ENCODE measurements around the gene NTNG1. TPM values are rescaled to one million over a fixed set of nuclear protein-coding genes. Genes with fewer than 3 reads are reported as not detected.

Gene NTNG1
- total RNA-seq, 3 donors from 2014 or later (not counting 1 experiment from before 2014, with no cell fraction given): 0.58 TPM; not detected in 2

DNA sequence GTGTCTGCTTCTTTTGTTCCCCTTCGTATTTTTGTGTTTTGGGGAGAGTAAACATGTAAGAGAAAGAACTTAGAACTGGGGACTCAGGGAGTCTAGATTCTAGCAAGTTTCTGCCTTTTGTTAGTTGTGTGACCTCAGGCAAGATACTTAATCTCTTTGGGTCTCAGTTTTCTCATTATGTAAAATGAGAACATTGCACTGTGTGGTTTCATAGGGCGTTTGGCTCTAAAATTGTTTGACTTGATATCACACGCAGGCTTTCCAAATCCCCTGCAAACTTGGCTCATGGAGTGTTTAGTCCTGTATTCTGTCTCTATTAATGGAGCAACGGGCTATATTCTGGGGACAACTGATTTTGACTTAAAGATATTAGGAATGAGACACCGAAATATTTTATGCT, 57.7 kb downstream of the NTNG1 start:
- Histone ChIP-seq H3K9me3 (ENCODE audit: control insufficient read depth, insufficient read depth, low read length) (no peaks in the 10 kb centered on the region), H3K27me3 (ENCODE audit: control insufficient read depth, insufficient read depth, low read length) (no peaks in the 10 kb centered on the region), H3K36me3 (ENCODE audit: control insufficient read depth, insufficient read depth, low read length) (no peaks in the 10 kb centered on the region), H3K27ac (ENCODE audit: low read length) (no peak overlapping the region), H3K4me1 (ENCODE audit: control insufficient read depth, insufficient read depth, low read length) (no peaks in the 10 kb centered on the region), H3K4me3 (ENCODE audit: low read length) (no peak overlapping the region)
- Mint-ChIP-seq H3K4me3 (no peak overlapping the region), H3K9me3 (peaks cover 0 to 5% of the 10 kb centered on the region in 2 donors), H3K27me3 (ENCODE audit: low read depth in 2 of 2) (no peaks in the 10 kb centered on the region), H3K36me3 (no peaks in the 10 kb centered on the region), H3K27ac (no peak overlapping the region), H3K4me1 (no peaks in the 10 kb centered on the region)
- TF ChIP-seq, protein P1, sequence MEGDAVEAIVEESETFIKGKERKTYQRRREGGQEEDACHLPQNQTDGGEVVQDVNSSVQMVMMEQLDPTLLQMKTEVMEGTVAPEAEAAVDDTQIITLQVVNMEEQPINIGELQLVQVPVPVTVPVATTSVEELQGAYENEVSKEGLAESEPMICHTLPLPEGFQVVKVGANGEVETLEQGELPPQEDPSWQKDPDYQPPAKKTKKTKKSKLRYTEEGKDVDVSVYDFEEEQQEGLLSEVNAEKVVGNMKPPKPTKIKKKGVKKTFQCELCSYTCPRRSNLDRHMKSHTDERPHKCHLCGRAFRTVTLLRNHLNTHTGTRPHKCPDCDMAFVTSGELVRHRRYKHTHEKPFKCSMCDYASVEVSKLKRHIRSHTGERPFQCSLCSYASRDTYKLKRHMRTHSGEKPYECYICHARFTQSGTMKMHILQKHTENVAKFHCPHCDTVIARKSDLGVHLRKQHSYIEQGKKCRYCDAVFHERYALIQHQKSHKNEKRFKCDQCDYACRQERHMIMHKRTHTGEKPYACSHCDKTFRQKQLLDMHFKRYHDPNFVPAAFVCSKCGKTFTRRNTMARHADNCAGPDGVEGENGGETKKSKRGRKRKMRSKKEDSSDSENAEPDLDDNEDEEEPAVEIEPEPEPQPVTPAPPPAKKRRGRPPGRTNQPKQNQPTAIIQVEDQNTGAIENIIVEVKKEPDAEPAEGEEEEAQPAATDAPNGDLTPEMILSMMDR (IDR thresholded peaks at IDR 0.05): no peak
- WGBS (ENCODE audit: insufficient coverage): 91% methylated on average over 4 of the region's 5 CpGs
- intact Hi-C loops (cut with micrococcal nuclease): no loop called here
- no peak for ATAC-seq
- DNase-seq: no peak

DNA sequence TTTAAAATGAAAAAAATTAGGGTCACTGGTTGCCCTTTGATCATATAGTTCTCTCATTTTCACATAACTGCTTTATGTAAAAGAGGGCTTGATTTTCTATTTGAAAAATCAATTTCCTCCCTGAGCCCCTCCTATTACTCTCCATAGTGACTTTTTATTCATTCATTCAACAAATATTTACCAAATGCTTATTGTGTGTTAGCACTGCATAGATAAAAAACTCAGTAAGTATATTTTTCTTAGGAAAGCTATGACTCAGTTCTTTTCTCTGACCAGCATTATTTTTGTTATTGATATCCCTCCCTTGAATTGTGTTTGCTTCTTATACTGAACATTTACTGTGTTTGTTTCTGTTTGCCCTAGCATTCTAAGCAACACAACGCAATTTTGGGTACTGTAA, 59.8 kb downstream of the NTNG1 start:
- H3K9me3 ChIP-seq (ENCODE audit: control insufficient read depth, insufficient read depth, low read length): no peaks in the 10 kb centered on the region
- no peak for ATAC-seq
- H3K4me3 ChIP-seq (ENCODE audit: low read length): no peak overlapping the region
- no peaks in the 10 kb centered on the region for H3K27me3 Mint-ChIP-seq (ENCODE audit: low read depth in 2 of 2)
- H3K36me3 Mint-ChIP-seq: no peaks in the 10 kb centered on the region
- H3K27me3 ChIP-seq (ENCODE audit: control insufficient read depth, insufficient read depth, low read length): no peaks in the 10 kb centered on the region
- H3K4me1 ChIP-seq (ENCODE audit: control insufficient read depth, insufficient read depth, low read length): no peaks in the 10 kb centered on the region
- no peak overlapping the region for H3K4me3 Mint-ChIP-seq
- no CpG with 5 or more reads among the region's 1 CpG for WGBS (ENCODE audit: insufficient coverage)
- DNase-seq: no peak
- intact Hi-C loops (cut with micrococcal nuclease): no loop called here
- H3K36me3 ChIP-seq (ENCODE audit: control insufficient read depth, insufficient read depth, low read length): no peaks in the 10 kb centered on the region
- no peaks in the 10 kb centered on the region for H3K4me1 Mint-ChIP-seq
- peaks cover 0 to 5% of the 10 kb centered on the region in 2 donors for H3K9me3 Mint-ChIP-seq
- TF ChIP-seq, protein P1 (IDR thresholded peaks at IDR 0.05): no peak
- H3K27ac Mint-ChIP-seq: no peak overlapping the region
- no peak overlapping the region for H3K27ac ChIP-seq (ENCODE audit: low read length)

DNA sequence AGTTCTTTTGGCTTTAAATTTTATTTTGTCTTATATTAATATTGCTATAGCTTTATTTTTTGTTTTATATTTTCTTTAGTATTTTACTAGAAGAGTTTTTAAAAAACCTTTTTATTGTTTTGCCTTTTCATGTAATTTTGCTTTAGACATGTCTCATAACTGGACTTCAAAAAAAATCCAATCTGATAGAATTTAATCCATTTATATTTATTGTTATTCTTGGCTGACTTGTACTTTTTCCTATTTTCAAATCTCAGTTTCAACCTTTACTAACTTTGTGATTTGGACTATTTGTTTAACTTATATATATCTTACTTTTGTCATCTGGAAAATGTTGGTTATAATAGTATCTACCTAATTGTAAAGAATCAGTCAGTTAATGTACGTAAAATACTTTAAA, 61.2 kb downstream of the NTNG1 start:
- ATAC-seq (no peak), DNase-seq (no peak)
- Histone ChIP-seq H3K36me3 (ENCODE audit: control insufficient read depth, insufficient read depth, low read length) (no peaks in the 10 kb centered on the region), H3K4me1 (ENCODE audit: control insufficient read depth, insufficient read depth, low read length) (no peaks in the 10 kb centered on the region), H3K27ac (ENCODE audit: low read length) (no peak overlapping the region), H3K4me3 (ENCODE audit: low read length) (no peak overlapping the region), H3K27me3 (ENCODE audit: control insufficient read depth, insufficient read depth, low read length) (no peaks in the 10 kb centered on the region), H3K9me3 (ENCODE audit: control insufficient read depth, insufficient read depth, low read length) (no peaks in the 10 kb centered on the region)
- H3K9me3 Mint-ChIP-seq: peaks cover 3 to 8% of the 10 kb centered on the region in 2 donors
- no peaks in the 10 kb centered on the region for H3K4me1 Mint-ChIP-seq
- no CpG with 5 or more reads among the region's 1 CpG for WGBS (ENCODE audit: insufficient coverage)
- H3K36me3 Mint-ChIP-seq: no peaks in the 10 kb centered on the region
- no peak overlapping the region for H3K4me3 Mint-ChIP-seq
- H3K27ac Mint-ChIP-seq: no peak overlapping the region
- no peaks in the 10 kb centered on the region for H3K27me3 Mint-ChIP-seq (ENCODE audit: low read depth in 2 of 2)
- intact Hi-C loops (cut with micrococcal nuclease): no loop called here
- TF ChIP-seq, protein P1 (IDR thresholded peaks at IDR 0.05): no peak

DNA sequence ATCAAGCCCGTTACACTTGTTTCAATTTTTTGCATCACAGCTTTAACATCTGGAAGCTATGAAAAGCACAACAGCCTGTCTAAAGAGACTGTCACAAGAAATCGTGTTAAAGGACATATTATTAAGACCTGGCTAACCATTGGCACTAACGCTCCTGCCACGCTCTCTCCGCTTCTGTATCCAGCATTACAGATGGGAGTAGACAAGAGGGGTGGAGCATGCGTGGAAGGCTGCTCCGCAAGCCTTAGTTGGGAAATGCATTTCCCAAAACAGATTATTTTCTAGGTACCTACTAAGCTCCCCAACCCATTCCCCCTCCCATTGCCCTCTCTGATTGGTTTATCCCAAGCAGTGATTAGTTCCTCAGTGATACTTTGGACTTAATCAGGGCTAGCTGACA, 72.4 kb downstream of the NTNG1 start:
- peaks cover 6% of the 10 kb centered on the region for H3K36me3 Mint-ChIP-seq
- intact Hi-C loops (cut with micrococcal nuclease): no loop called here
- ATAC-seq: no peak
- H3K36me3 ChIP-seq (ENCODE audit: control insufficient read depth, insufficient read depth, low read length): no peaks in the 10 kb centered on the region
- TF ChIP-seq, protein P1 (IDR thresholded peaks at IDR 0.05): no peak
- no peak overlapping the region for H3K4me3 ChIP-seq (ENCODE audit: low read length)
- no peaks in the 10 kb centered on the region for H3K4me1 Mint-ChIP-seq
- WGBS (ENCODE audit: insufficient coverage): 92% methylated on average over 7 of the region's 7 CpGs
- peaks cover 5 to 6% of the 10 kb centered on the region in 2 donors for H3K9me3 Mint-ChIP-seq
- H3K27me3 Mint-ChIP-seq (ENCODE audit: low read depth in 2 of 2): peaks cover 0 to 8% of the 10 kb centered on the region in 2 donors
- no peaks in the 10 kb centered on the region for H3K9me3 ChIP-seq (ENCODE audit: control insufficient read depth, insufficient read depth, low read length)
- H3K4me1 ChIP-seq (ENCODE audit: control insufficient read depth, insufficient read depth, low read length): no peaks in the 10 kb centered on the region
- H3K27ac Mint-ChIP-seq: no peak overlapping the region
- no peak for DNase-seq
- no peak overlapping the region for H3K4me3 Mint-ChIP-seq
- H3K27ac ChIP-seq (ENCODE audit: low read length): no peak overlapping the region
- no peaks in the 10 kb centered on the region for H3K27me3 ChIP-seq (ENCODE audit: control insufficient read depth, insufficient read depth, low read length)
